GM21526 (cell line): ENCODE results near the gene HEATR5A.
"Not testable (repeated sequence)": the region's sequence is repeated elsewhere in the genome, so short reads cannot be mapped to it uniquely, and the experiment has no call there.

Experiments used
- ATAC-seq: cut with Tn5 transposase; IDR thresholded peaks from one replicate; pipeline ENCODE4 v1.9.1; 2021; ENCODE audit warnings: moderate library complexity; ENCODE audit not compliant: unreplicated experiment, low FRiP score

HEATR5A gene

DNA sequence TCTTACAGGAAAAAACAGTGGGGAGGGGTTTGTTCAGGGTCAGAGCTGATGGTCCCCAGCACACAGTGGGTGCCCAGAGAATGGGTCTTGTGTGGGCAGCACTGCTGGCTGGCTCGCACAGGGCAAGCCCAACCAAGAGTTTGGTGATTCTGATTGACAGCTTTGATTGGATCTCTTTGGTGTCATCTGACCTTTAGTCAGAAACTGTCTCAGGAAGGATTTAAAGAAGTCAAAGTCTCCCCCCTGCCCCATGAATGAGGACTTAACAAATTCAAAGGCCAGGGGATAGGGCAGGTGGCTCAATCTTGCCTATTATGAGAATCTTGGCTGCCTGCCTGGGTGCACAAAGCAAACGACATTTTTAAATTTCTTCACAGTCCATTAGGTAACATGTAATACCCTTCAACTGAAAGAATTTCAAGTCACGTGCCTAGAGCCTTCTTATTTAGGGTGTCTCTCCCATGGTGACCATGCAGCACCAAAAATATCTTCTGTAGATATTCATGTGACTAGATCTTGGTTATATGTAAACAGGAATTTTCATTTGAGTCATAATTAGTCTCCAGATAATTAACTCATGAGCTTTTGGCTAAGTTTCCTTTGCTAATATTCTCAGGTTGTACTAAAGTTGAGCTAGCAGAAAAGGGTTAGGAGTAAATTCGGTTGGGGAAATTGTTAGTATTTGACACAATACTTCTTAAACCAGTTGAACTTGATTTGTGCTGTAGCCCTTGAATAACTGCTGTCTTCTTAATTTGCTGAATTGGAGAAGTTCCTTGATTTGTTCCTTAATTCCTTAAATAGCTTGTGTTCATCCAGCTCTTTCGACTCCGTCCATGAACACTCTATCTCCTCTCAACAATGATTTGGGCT is 158.3 kb downstream of the HEATR5A start:
- no peak for ATAC-seq

DNA sequence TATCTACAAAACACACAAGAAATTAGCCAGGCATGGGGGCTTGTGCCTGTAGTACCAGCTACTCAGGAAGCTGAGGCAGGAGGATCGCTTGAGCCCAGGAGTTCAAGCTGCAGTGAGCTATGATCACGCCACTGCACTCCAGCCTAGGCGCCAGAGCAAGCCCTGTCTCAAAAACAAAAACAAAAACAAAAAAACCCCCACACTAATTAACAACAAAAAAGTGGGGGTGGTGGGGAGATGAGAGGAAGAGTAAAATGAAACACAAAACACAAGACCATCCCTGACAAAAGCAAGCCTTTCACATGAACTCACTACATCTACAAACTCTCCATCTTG is 158.9 kb downstream of the HEATR5A start:
- no peak for ATAC-seq

GRCh38 chr14:31259040-31259435 is 161.3 kb downstream of the HEATR5A start:
- not testable (repeated sequence) for ATAC-seq

- no peak for ATAC-seq
Observed at GRCh38 chr14:31258427-31259039, 161.8 kb downstream of the HEATR5A start.

GRCh38 chr14:31257554-31258426 is 162.6 kb downstream of the HEATR5A start:
- not testable (repeated sequence) for ATAC-seq

DNA sequence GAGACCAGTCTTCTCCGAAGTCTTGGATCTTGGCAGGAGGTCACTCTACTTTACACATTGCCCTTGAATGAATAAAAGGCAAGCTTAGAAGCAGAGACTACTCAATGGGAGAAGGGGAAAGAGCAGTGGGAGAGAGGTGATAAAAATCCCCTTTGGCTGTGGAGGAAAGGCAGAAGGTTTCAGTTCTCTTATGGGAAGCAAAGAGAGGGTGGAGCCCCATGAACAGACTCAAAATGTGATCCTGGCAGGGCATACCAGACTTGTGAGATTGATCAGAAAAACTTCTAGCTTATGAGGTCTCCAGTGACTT is 163.2 kb downstream of the HEATR5A start:
- no peak for ATAC-seq

GRCh38 chr14:31256534-31257243 is 163.7 kb downstream of the HEATR5A start:
- no peak for ATAC-seq

- not testable (repeated sequence) for ATAC-seq
Observed at GRCh38 chr14:31255918-31256317, 164.4 kb downstream of the HEATR5A start.

- no peak for ATAC-seq
Observed at GRCh38 chr14:31255286-31255685, 165.1 kb downstream of the HEATR5A start.

DNA sequence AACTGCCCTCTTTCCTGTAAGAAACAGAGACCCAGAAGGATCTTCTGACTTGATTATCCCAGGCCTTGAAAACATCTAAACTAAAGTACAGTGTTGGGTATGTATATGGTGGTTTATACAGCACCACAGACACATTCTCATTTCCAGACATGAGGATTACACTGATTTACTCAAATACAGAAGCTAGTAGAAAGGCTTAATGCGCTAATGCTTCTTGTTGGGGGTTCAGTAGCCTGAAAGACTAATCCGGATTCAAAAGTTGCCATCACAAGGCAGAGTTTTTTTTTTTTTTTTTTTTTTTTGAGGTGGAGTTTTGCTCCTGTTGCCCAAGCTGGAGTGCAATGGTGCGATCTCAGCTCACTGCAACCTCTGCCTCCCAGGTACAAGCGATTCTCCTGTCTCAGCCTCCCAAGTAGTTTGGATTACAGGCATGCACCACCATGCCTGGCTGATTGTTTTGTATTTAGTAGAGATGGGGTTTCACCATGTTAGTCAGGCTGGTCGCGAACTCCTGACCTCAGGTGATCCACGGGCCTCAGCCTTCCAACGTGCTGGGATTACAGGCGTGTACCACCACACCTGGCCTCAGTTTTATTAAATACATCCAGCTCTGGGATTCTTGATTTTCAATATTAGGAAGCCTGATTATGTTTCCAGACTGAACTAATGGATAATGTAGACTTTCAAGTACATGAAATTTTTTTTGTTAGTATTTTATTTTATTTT is 166.4 kb downstream of the HEATR5A start:
- no peak for ATAC-seq

- ATAC-seq = no peak
Observed at GRCh38 chr14:31252865-31253264, 167.5 kb downstream of the HEATR5A start.

GRCh38 chr14:31251028-31251958 is 169.1 kb downstream of the HEATR5A start:
- no peak for ATAC-seq

DNA sequence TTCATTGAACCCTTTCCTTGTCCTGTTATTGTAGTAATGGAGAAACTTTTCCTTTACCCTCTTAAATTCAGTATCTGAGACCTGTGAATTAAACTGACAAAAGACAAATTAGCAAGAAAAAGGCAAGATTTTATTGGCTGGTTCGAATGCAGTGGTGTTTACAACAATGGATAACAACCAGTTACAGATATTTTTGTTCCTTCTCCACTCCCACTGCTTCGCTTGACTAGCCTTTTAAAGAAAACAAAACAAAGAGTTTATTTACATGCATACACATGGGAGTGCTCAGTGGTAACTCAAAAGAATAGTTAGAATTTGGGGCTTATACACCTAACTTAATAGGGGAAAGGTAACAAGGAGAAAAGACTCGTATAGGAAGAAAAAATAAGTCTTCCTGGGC is 175.7 kb downstream of the HEATR5A start:
- no peak for ATAC-seq

GRCh38 chr14:31243860-31244259 is 176.5 kb downstream of the HEATR5A start:
- ATAC-seq = no peak

- not testable (repeated sequence) for ATAC-seq
Observed at GRCh38 chr14:31242161-31242940, 178.0 kb downstream of the HEATR5A start.
